ENCODE data around the gene ARHGDIG.

GRCh38 chr16:245105-245504 lies 35.3 kb upstream of the ARHGDIG start:
- TF ChIP-seq CTCF (conservative IDR thresholded peaks at IDR 0.05; ENCODE audit: low read depth, low read length), result no peak
- TF ChIP-seq EZH2 (IDR thresholded peaks at IDR 0.05; ENCODE audit: borderline replicate concordance, low read depth, low read length, poor library complexity, severe bottlenecking), result no peak

All from A673 (cell line).